Hematopoietic multipotent progenitor cell treated with erythropoietin and hydrocortisone succinate and interleukin-3 and kit ligand, for 17 days (in vitro differentiated cells): ENCODE measurements around the gene USF3.

Experiments used
- DNase-seq: peaks from one replicate; pipeline ENCODE4 v3.0.0-alpha.2; 2015; ENCODE audit warnings: low spot score

The USF3 gene

GRCh38 chr3:113695786-113696645 lies at the start of gene USF3:
Gene USF3, minus strand, starts transcription at chr3:113696642. Its CDS starts 21,764 bp downstream, at chr3:113674878.
- peak; percentile 67 for DNase-seq

- DNase-seq: peak; percentile 92
Measured at GRCh38 chr3:113745756-113746547, 49.5 kb upstream of the USF3 start, which contains the start of gene NAA50. Gene NAA50, minus strand, starts transcription at chr3:113746249. Its CDS starts 300 bp downstream, at chr3:113745949.

GRCh38 chr3:113744941-113745755 lies 48.7 kb upstream of the USF3 start:
- DNase-seq: peak; percentile 93

GRCh38 chr3:113743006-113743630 lies 46.7 kb upstream of the USF3 start:
- DNase-seq: peak; percentile 31

- no peak for DNase-seq
Measured at GRCh38 chr3:113741620-113742019, 45.2 kb upstream of the USF3 start.

GRCh38 chr3:113741086-113741485 lies 44.6 kb upstream of the USF3 start:
- DNase-seq: no peak

- peak; percentile 84 for DNase-seq
Measured at GRCh38 chr3:113736548-113737089, 40.2 kb upstream of the USF3 start.

- DNase-seq: no peak
Measured at GRCh38 chr3:113731694-113732093, 35.3 kb upstream of the USF3 start.

GRCh38 chr3:113730550-113730949 lies 34.1 kb upstream of the USF3 start:
- DNase-seq: no peak

- DNase-seq: no peak
Measured at GRCh38 chr3:113728661-113729060, 32.2 kb upstream of the USF3 start.

- no peak for DNase-seq
Measured at GRCh38 chr3:113721636-113722035, 25.2 kb upstream of the USF3 start.

GRCh38 chr3:113719758-113720157 lies 23.3 kb upstream of the USF3 start:
- DNase-seq: no peak

GRCh38 chr3:113719294-113719693 lies 22.9 kb upstream of the USF3 start:
- no peak for DNase-seq

- DNase-seq: no peak
Measured at GRCh38 chr3:113717818-113718217, 21.4 kb upstream of the USF3 start.

GRCh38 chr3:113717308-113717707 lies 20.9 kb upstream of the USF3 start:
- no peak for DNase-seq

GRCh38 chr3:113714702-113715101 lies 18.3 kb upstream of the USF3 start:
- no peak for DNase-seq

GRCh38 chr3:113712129-113712528 lies 15.7 kb upstream of the USF3 start:
- no peak for DNase-seq

GRCh38 chr3:113707835-113708234 lies 11.4 kb upstream of the USF3 start:
- no peak for DNase-seq

- no peak for DNase-seq
Measured at GRCh38 chr3:113698956-113699355, 2.5 kb upstream of the USF3 start.

GRCh38 chr3:113698213-113698742 lies 1.8 kb upstream of the USF3 start:
- no peak for DNase-seq

GRCh38 chr3:113697500-113698090 lies 1.2 kb upstream of the USF3 start:
- DNase-seq: no peak
